ENCODE results near the gene SLCO1A2.

The SLCO1A2 gene

DNA sequence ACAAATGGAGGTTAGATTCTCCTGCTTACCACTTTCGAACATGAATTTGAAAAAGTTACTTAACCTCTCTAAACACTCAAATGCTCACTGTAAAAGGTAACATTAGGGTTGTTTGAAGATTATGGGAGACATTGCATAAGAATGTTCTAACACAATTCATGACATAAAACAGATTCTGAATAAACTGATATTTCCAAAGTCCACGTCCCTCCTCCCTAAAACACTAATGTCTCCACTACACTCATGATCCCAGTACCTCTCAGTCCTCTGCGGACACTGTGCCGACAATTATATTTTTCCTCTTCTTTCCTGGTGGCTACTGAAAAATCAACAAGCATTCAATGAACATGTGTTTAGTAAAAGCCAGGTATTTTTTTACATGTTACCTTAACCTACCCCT is 19.2 kb upstream of the SLCO1A2 start:
- Histone ChIP-seq H3K4me1 (ENCODE audit: low read depth, poor library complexity, severe bottlenecking) (no peaks in the 10 kb centered on the region), H3K9ac (no peak overlapping the region), H4K20me1 (ENCODE audit: insufficient read depth) (no peaks in the 10 kb centered on the region), H2AFZ (ENCODE audit: low read depth) (no peak overlapping the region), H3K36me3 (ENCODE audit: insufficient read depth) (no peaks in the 10 kb centered on the region), H3K4me2 (no peak overlapping the region), H3K79me2 (ENCODE audit: insufficient read depth, low read depth) (no peaks in the 10 kb centered on the region), H3K27ac (no peak overlapping the region), H3K27me3 (ENCODE audit: insufficient read depth, low read depth) (no peaks in the 10 kb centered on the region), H3K4me3 (IDR thresholded peaks at IDR 0.05; ENCODE audit: insufficient read depth, low read depth, low read length) (no peak overlapping the region)
- no peak for TF ChIP-seq CTCF (conservative IDR thresholded peaks at IDR 0.05; ENCODE audit: low read depth, low read length)

DNA sequence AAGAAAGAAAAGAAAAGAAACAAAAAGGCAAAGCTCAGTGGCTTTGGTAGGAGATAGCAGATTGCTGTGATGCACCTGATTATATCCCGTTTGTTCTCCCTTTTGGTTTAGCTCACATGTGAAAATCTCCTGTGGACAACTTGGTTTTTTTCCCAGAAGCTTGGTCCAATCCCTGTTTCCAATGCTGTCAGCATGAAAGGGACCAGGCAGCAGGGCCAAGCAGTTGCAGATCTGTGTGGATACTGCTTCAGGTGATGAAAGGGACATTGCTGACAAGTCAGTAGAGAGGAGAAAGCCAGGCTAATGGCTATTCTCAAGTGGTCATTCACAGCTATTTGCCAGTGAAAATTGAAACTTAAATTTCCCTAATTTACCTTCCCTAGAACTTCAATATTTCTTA is 18.8 kb upstream of the SLCO1A2 start:
- no peak for TF ChIP-seq CTCF (conservative IDR thresholded peaks at IDR 0.05; ENCODE audit: low read depth, low read length)
- Histone ChIP-seq H3K4me1 (ENCODE audit: low read depth, poor library complexity, severe bottlenecking) (no peaks in the 10 kb centered on the region), H3K79me2 (ENCODE audit: insufficient read depth, low read depth) (no peaks in the 10 kb centered on the region), H3K4me2 (no peak overlapping the region), H3K27me3 (ENCODE audit: insufficient read depth, low read depth) (no peaks in the 10 kb centered on the region), H2AFZ (ENCODE audit: low read depth) (no peak overlapping the region), H3K9ac (no peak overlapping the region), H3K27ac (no peak overlapping the region), H4K20me1 (ENCODE audit: insufficient read depth) (no peaks in the 10 kb centered on the region), H3K36me3 (ENCODE audit: insufficient read depth) (no peaks in the 10 kb centered on the region), H3K4me3 (IDR thresholded peaks at IDR 0.05; ENCODE audit: insufficient read depth, low read depth, low read length) (no peak overlapping the region)

DNA sequence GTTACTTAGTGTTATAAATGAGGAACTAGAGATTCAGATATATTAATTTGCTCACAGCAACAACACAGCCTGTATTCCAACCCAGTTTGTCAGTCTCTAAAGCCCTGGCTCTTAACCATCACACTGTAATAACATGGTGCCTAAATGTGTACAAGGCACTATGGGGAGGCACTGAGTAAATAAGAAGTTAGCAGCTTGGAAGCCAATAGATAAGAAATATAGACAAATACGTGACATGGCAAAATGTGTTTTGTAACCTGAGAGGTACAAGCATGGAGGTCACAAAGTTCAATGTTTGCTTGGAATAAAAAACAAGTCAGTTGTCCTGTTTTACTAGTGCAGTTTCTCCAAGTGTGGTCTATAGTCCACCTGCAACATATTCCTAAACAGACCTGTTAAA is 16.3 kb upstream of the SLCO1A2 start:
- Histone ChIP-seq H3K4me3 (IDR thresholded peaks at IDR 0.05; ENCODE audit: insufficient read depth, low read depth, low read length) (no peak overlapping the region), H3K4me1 (ENCODE audit: low read depth, poor library complexity, severe bottlenecking) (no peaks in the 10 kb centered on the region), H4K20me1 (ENCODE audit: insufficient read depth) (no peaks in the 10 kb centered on the region), H3K9ac (no peak overlapping the region), H3K4me2 (no peak overlapping the region), H3K27ac (no peak overlapping the region), H3K27me3 (ENCODE audit: insufficient read depth, low read depth) (no peaks in the 10 kb centered on the region), H2AFZ (ENCODE audit: low read depth) (no peak overlapping the region), H3K36me3 (ENCODE audit: insufficient read depth) (no peaks in the 10 kb centered on the region), H3K79me2 (ENCODE audit: insufficient read depth, low read depth) (no peaks in the 10 kb centered on the region)
- TF ChIP-seq CTCF (conservative IDR thresholded peaks at IDR 0.05; ENCODE audit: low read depth, low read length): no peak

- Histone ChIP-seq H2AFZ (ENCODE audit: low read depth) (no peak overlapping the region), H3K4me3 (IDR thresholded peaks at IDR 0.05; ENCODE audit: insufficient read depth, low read depth, low read length) (no peak overlapping the region)
- TF ChIP-seq CTCF (conservative IDR thresholded peaks at IDR 0.05; ENCODE audit: low read depth, low read length): no peak
Observed at GRCh38 chr12:21346542-21347205, 12.0 kb upstream of the SLCO1A2 start.

More at GRCh38 chr12:21346542-21347205, 12.0 kb upstream of the SLCO1A2 start:
- Histone ChIP-seq H3K79me2 (ENCODE audit: insufficient read depth, low read depth) (no peaks in the 10 kb centered on the region), H3K36me3 (ENCODE audit: insufficient read depth) (no peaks in the 10 kb centered on the region), H3K27ac (no peak overlapping the region), H3K9ac (no peak overlapping the region), H4K20me1 (ENCODE audit: insufficient read depth) (no peaks in the 10 kb centered on the region), H3K4me1 (ENCODE audit: low read depth, poor library complexity, severe bottlenecking) (no peaks in the 10 kb centered on the region), H3K27me3 (ENCODE audit: insufficient read depth, low read depth) (no peaks in the 10 kb centered on the region), H3K4me2 (no peak overlapping the region)

Data from KMS-11 (cell line).